ENCODE results near the gene CPNE6.

- TF ChIP-seq CTCF (IDR thresholded peaks at IDR 0.05; ENCODE audit: insufficient read depth, low read length, poor library complexity, severe bottlenecking) (no peak), EZH2phosphoT487 (conservative IDR thresholded peaks at IDR 0.05; ENCODE audit: low read length) (no peak)
Measured at GRCh38 chr14:24037658-24038037, 33.7 kb upstream of the CPNE6 start.
